HEK293 (cell line): ENCODE data around the gene ZNF576.

ENCODE experiments used
- BCL11A ChIP-seq: fragments of 450-650 bp; formaldehyde crosslinking; IDR thresholded peaks from 2 replicates; pipeline ENCODE4 v1.5.1; 2016; ENCODE audit warnings: low read depth, missing biosample characterization, missing genetic modification characterization
- FEZF1 ChIP-seq: fragments of 450-650 bp; formaldehyde crosslinking; IDR thresholded peaks from 2 replicates; pipeline ENCODE4 v1.5.1; 2016; ENCODE audit warnings: missing biosample characterization, missing genetic modification characterization
- GLIS2 ChIP-seq: fragments of 450-650 bp; formaldehyde crosslinking; IDR thresholded peaks from 2 replicates; pipeline ENCODE4 v1.5.1; 2016; ENCODE audit warnings: missing biosample characterization, missing genetic modification characterization
- KLF1 ChIP-seq: fragments of 450-650 bp; formaldehyde crosslinking; IDR thresholded peaks from 2 replicates; pipeline ENCODE4 v1.5.1; 2016; ENCODE audit warnings: missing biosample characterization, missing genetic modification characterization
- KLF7 ChIP-seq: fragments of 450-650 bp; formaldehyde crosslinking; IDR thresholded peaks from 2 replicates; pipeline ENCODE4 v1.5.1; 2016; ENCODE audit warnings: missing biosample characterization, missing genetic modification characterization, borderline replicate concordance
- REPIN1 ChIP-seq: fragments of 450-650 bp; formaldehyde crosslinking; IDR thresholded peaks from 2 replicates; pipeline ENCODE4 v1.5.1; 2017; ENCODE audit warnings: missing biosample characterization, missing genetic modification characterization, low read depth
- TSHZ1 ChIP-seq: fragments of 450-650 bp; formaldehyde crosslinking; IDR thresholded peaks from 2 replicates; pipeline ENCODE4 v1.5.1; 2016; ENCODE audit warnings: missing biosample characterization, missing genetic modification characterization, borderline replicate concordance
- ZBTB48 ChIP-seq: fragments of 450-650 bp; formaldehyde crosslinking; IDR thresholded peaks from 2 replicates; pipeline ENCODE4 v1.5.1; 2016; ENCODE audit warnings: missing biosample characterization, missing genetic modification characterization
- ZEB2 ChIP-seq: fragments of 450-650 bp; formaldehyde crosslinking; IDR thresholded peaks from 2 replicates; pipeline ENCODE4 v1.5.1; 2016; ENCODE audit warnings: missing biosample characterization, missing genetic modification characterization
- ZNF214 ChIP-seq: fragments of 450-650 bp; formaldehyde crosslinking; IDR thresholded peaks from 2 replicates; pipeline ENCODE4 v1.5.1; 2017; ENCODE audit warnings: missing biosample characterization, mild to moderate bottlenecking, missing genetic modification characterization, borderline replicate concordance
- ZNF266 ChIP-seq: fragments of 450-650 bp; formaldehyde crosslinking; IDR thresholded peaks from 2 replicates; pipeline ENCODE4 v1.5.1; 2016; ENCODE audit warnings: missing biosample characterization, missing genetic modification characterization, low read depth
- ZNF302 ChIP-seq: fragments of 450-650 bp; formaldehyde crosslinking; IDR thresholded peaks from 2 replicates; pipeline ENCODE4 v1.5.1; 2016; ENCODE audit warnings: missing biosample characterization, missing genetic modification characterization, low read depth
- ZNF544 ChIP-seq: fragments of 450-650 bp; formaldehyde crosslinking; IDR thresholded peaks from 2 replicates; pipeline ENCODE4 v1.5.0; 2017; ENCODE audit warnings: missing biosample characterization, missing genetic modification characterization
- ZNF555 ChIP-seq: fragments of 450-650 bp; formaldehyde crosslinking; conservative IDR thresholded peaks from 2 replicates; pipeline ENCODE4 v1.5.1; 2017; ENCODE audit warnings: missing biosample characterization, mild to moderate bottlenecking, missing genetic modification characterization, inconsistent platforms
- ZNF596 ChIP-seq: fragments of 450-650 bp; IDR thresholded peaks from 2 replicates; pipeline ENCODE4 v1.5.0; 2018; ENCODE audit warnings: missing biosample characterization, mild to moderate bottlenecking, missing genetic modification characterization, moderate library complexity
- ZNF626 ChIP-seq: fragments of 450-650 bp; sonication (Bioruptor Pico); formaldehyde crosslinking; IDR thresholded peaks from 2 replicates; pipeline ENCODE4 v1.5.1; 2018; ENCODE audit warnings: missing biosample characterization, missing genetic modification characterization, inconsistent platforms
- ZNF677 ChIP-seq: fragments of 450-650 bp; IDR thresholded peaks from 2 replicates; pipeline ENCODE4 v1.5.0; 2018; ENCODE audit warnings: missing biosample characterization, mild to moderate bottlenecking, missing genetic modification characterization, moderate library complexity
- ZNF785 ChIP-seq: fragments of 450-650 bp; formaldehyde crosslinking; IDR thresholded peaks from 2 replicates; pipeline ENCODE4 v1.5.1; 2016; ENCODE audit warnings: missing biosample characterization, missing genetic modification characterization
- ZNF837 ChIP-seq: fragments of 450-650 bp; formaldehyde crosslinking; IDR thresholded peaks from 2 replicates; pipeline ENCODE4 v1.5.1; 2016; ENCODE audit warnings: missing biosample characterization, missing genetic modification characterization
- ZSCAN30 ChIP-seq: fragments of 450-650 bp; IDR thresholded peaks from 2 replicates; pipeline ENCODE4 v1.5.1; 2018; ENCODE audit warnings: missing biosample characterization, mild to moderate bottlenecking, missing genetic modification characterization, moderate library complexity
- TF ChIP-seq, protein P1 (sequence below): fragments of 450-650 bp; formaldehyde crosslinking; IDR thresholded peaks from 2 replicates; pipeline ENCODE4 v1.5.1; 2016; ENCODE audit warnings: missing biosample characterization, missing genetic modification characterization
- TF ChIP-seq, protein P2 (sequence below): fragments of 450-650 bp; formaldehyde crosslinking; IDR thresholded peaks from 2 replicates; pipeline ENCODE4 v1.5.1; 2016; ENCODE audit warnings: missing biosample characterization, missing genetic modification characterization, low read depth
- TF ChIP-seq, protein P3 (sequence below): fragments of 450-650 bp; formaldehyde crosslinking; IDR thresholded peaks from 2 replicates; pipeline ENCODE4 v1.5.1; 2016; ENCODE audit warnings: missing biosample characterization, missing genetic modification characterization
- TF ChIP-seq, protein P4 (sequence below): fragments of 450-650 bp; formaldehyde crosslinking; conservative IDR thresholded peaks from 2 replicates; pipeline ENCODE4 v1.5.1; 2016; ENCODE audit warnings: low read depth, missing biosample characterization, missing genetic modification characterization

The ZNF576 gene

DNA sequence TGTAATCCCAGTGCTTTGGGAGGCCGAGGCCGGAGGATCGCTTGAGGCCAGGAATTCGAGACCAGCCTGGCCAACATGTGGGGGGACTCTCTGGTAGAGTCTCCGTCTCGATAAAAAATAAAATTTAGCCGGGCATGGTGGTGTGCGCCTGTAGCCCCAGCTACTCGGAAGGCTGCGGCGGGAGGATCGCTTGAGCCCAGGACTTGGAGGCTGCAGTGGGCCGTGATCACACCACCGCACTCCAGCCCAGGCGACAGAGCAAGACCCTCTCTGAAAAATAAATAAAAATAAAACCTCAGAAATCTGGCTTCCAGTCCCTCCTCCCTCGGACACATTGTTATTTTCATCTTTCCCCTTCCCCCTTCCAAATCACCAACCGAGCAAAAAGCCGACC, 793 bp upstream of the ZNF576 start (continued):
- 0 out of 2 replicates have a peak, but pooled peaks have one; percentile 18 for TF ChIP-seq ZNF214 (tag by site-specific recombination)
- TF ChIP-seq, protein P1, sequence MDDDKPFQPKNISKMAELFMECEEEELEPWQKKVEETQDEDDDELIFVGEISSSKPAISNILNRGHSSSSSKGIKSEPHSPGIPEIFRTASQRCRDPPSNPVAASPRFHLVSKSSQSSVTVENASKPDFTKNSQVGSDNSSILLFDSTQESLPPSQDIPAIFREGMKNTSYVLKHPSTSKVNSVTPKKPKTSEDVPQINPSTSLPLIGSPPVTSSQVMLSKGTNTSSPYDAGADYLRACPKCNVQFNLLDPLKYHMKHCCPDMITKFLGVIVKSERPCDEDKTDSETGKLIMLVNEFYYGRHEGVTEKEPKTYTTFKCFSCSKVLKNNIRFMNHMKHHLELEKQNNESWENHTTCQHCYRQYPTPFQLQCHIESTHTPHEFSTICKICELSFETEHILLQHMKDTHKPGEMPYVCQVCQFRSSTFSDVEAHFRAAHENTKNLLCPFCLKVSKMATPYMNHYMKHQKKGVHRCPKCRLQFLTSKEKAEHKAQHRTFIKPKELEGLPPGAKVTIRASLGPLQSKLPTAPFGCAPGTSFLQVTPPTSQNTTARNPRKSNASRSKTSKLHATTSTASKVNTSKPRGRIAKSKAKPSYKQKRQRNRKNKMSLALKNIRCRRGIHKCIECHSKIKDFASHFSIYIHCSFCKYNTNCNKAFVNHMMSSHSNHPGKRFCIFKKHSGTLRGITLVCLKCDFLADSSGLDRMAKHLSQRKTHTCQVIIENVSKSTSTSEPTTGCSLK (tag by site-specific recombination): no peak
- TF ChIP-seq GLIS2 (tag by site-specific recombination): no peak
- TF ChIP-seq ZNF677 (tag by site-specific recombination): no peak
- TF ChIP-seq KLF1 (tag by site-specific recombination): 0 out of 2 replicates have a peak, but pooled peaks have one; percentile 16
- TF ChIP-seq FEZF1: no peak
- TF ChIP-seq ZNF266: no peak
- TF ChIP-seq ZNF596: no peak
- TF ChIP-seq ZNF544 (tag by site-specific recombination): no peak
- TF ChIP-seq ZNF837 (tag by site-specific recombination): no peak
- TF ChIP-seq BCL11A (tag by site-specific recombination): no peak
- TF ChIP-seq ZNF302 (tag by site-specific recombination): 0 out of 2 replicates have a peak, but pooled peaks have one; percentile 63
- TF ChIP-seq, protein P2, sequence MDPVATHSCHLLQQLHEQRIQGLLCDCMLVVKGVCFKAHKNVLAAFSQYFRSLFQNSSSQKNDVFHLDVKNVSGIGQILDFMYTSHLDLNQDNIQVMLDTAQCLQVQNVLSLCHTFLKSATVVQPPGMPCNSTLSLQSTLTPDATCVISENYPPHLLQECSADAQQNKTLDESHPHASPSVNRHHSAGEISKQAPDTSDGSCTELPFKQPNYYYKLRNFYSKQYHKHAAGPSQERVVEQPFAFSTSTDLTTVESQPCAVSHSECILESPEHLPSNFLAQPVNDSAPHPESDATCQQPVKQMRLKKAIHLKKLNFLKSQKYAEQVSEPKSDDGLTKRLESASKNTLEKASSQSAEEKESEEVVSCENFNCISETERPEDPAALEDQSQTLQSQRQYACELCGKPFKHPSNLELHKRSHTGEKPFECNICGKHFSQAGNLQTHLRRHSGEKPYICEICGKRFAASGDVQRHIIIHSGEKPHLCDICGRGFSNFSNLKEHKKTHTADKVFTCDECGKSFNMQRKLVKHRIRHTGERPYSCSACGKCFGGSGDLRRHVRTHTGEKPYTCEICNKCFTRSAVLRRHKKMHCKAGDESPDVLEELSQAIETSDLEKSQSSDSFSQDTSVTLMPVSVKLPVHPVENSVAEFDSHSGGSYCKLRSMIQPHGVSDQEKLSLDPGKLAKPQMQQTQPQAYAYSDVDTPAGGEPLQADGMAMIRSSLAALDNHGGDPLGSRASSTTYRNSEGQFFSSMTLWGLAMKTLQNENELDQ: no peak
- TF ChIP-seq ZEB2 (tag by site-specific recombination): no peak
- no peak for TF ChIP-seq ZSCAN30 (tag by site-specific recombination)
- TF ChIP-seq ZNF626 (tag by site-specific recombination): no peak
- 0 out of 2 replicates have a peak, but pooled peaks have one; percentile 74 for TF ChIP-seq REPIN1 (tag by site-specific recombination)
- no peak for TF ChIP-seq TSHZ1 (tag by site-specific recombination)
- TF ChIP-seq, protein P3, sequence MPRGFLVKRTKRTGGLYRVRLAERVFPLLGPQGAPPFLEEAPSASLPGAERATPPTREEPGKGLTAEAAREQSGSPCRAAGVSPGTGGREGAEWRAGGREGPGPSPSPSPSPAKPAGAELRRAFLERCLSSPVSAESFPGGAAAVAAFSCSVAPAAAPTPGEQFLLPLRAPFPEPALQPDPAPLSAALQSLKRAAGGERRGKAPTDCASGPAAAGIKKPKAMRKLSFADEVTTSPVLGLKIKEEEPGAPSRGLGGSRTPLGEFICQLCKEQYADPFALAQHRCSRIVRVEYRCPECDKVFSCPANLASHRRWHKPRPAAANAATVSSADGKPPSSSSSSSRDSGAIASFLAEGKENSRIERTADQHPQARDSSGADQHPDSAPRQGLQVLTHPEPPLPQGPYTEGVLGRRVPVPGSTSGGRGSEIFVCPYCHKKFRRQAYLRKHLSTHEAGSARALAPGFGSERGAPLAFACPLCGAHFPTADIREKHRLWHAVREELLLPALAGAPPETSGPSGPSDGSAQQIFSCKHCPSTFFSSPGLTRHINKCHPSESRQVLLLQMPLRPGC (tag by site-specific recombination): 0 out of 2 replicates have a peak, but pooled peaks have one; percentile 11
- no peak; the same call in 1 of the 2 replicates for TF ChIP-seq KLF7 (tag by site-specific recombination)
- no peak for TF ChIP-seq ZNF555 (tag by site-specific recombination)
- no peak; the same call in 1 of the 2 replicates for TF ChIP-seq ZBTB48 (tag by site-specific recombination)
- 0 out of 2 replicates have a peak, but pooled peaks have one; percentile 26 for TF ChIP-seq ZNF785
- TF ChIP-seq, protein P4, sequence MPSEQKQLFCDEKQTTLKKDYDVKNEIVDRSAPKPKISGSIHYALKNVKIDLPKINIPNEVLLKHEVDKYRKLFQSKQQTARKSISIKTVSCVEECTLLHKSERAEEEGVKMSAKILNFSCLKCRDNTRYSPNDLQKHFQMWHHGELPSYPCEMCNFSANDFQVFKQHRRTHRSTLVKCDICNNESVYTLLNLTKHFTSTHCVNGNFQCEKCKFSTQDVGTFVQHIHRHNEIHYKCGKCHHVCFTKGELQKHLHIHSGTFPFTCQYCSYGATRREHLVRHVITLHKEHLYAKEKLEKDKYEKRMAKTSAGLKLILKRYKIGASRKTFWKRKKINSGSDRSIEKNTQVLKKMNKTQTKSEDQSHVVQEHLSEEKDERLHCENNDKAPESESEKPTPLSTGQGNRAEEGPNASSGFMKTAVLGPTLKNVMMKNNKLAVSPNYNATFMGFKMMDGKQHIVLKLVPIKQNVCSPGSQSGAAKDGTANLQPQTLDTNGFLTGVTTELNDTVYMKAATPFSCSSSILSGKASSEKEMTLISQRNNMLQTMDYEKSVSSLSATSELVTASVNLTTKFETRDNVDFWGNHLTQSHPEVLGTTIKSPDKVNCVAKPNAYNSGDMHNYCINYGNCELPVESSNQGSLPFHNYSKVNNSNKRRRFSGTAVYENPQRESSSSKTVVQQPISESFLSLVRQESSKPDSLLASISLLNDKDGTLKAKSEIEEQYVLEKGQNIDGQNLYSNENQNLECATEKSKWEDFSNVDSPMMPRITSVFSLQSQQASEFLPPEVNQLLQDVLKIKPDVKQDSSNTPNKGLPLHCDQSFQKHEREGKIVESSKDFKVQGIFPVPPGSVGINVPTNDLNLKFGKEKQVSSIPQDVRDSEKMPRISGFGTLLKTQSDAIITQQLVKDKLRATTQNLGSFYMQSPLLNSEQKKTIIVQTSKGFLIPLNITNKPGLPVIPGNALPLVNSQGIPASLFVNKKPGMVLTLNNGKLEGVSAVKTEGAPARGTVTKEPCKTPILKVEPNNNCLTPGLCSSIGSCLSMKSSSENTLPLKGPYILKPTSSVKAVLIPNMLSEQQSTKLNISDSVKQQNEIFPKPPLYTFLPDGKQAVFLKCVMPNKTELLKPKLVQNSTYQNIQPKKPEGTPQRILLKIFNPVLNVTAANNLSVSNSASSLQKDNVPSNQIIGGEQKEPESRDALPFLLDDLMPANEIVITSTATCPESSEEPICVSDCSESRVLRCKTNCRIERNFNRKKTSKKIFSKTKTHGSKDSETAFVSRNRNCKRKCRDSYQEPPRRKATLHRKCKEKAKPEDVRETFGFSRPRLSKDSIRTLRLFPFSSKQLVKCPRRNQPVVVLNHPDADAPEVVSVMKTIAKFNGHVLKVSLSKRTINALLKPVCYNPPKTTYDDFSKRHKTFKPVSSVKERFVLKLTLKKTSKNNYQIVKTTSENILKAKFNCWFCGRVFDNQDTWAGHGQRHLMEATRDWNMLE: no peak
